A549 (cell line): ENCODE measurements around the gene TBX15. TPM values are rescaled to one million over a fixed set of nuclear protein-coding genes. Genes with fewer than 3 reads are reported as not detected.

Experiments
- ATAC-seq, 2 experiments: fragments of 200-7000 bp in 1 of 2; fragments of >200 bp in 1 of 2; cut with Nextera tagmentation in 1 of 2; cut with Tn5 transposase in 1 of 2; 3 replicates each; pipeline versions ENCODE4 v1.8.0 to v1.9.1; 2018 to 2020; ENCODE audit warnings: mild to moderate bottlenecking in 1 of 2, moderate library complexity in 1 of 2
- CTCF ChIA-PET: fragments of 300-600 bp; sonication (Branson Sonifier 250); formaldehyde crosslinking; extraction: SDS; loops from one replicate; lab custom pipeline; 2021; ENCODE audit warnings: antibody characterized with exemption, inconsistent platforms; lab: Yijun Ruan, JAX
- POLR2A ChIA-PET: fragments of 350-600 bp; formaldehyde crosslinking; extraction: SDS; loops from one replicate; lab custom pipeline; 2021; ENCODE audit warnings: antibody characterized with exemption, inconsistent platforms; lab: Yijun Ruan, JAX
- DNase-seq, 2 experiments: peaks; one replicate each; pipeline versions ENCODE4 v3.0.0 to v3.0.0-alpha.2; 2011 to 2016; ENCODE audit warnings: low read depth in 1 of 2, low spot score in 1 of 2
- FAIRE-seq: peaks from 2 replicates; lab custom pipeline; 2011; peaks lifted over from hg19 to GRCh38; lab: Jason Lieb, UNC
- H3K27ac ChIP-seq, 2 experiments: fragments of >200 bp; sonication (Bioruptor Twin); formaldehyde crosslinking; 3 replicates each; pipeline ENCODE4 v1.5.1; 2016 to 2017
- H3K4me1 ChIP-seq: fragments of >200 bp; sonication (Bioruptor Twin); formaldehyde crosslinking; 3 replicates; pipeline ENCODE4 v1.6.1; 2016
- H3K4me2 ChIP-seq: fragments of >200 bp; sonication (Bioruptor Twin); formaldehyde crosslinking; 3 replicates; pipeline ENCODE4 v1.6.1; 2016
- H3K4me3 ChIP-seq: fragments of >200 bp; sonication (Bioruptor Twin); formaldehyde crosslinking; 3 replicates; pipeline ENCODE4 v1.5.1; 2016
- H3K9me3 ChIP-seq: fragments of >200 bp; sonication (Bioruptor Twin); formaldehyde crosslinking; 3 replicates; pipeline ENCODE4 v1.6.1; 2016
- ATOH8 ChIP-seq: fragments of 250-450 bp; sonication (Bioruptor Pico); IDR thresholded peaks from 2 replicates; pipeline ENCODE4 v1.5.0; 2020; ENCODE audit warnings: low read depth, mild to moderate bottlenecking, moderate library complexity
- ELK1 ChIP-seq: fragments of 150-350 bp; IDR thresholded peaks from 2 replicates; pipeline ENCODE4 v1.6.1; 2014; ENCODE audit warnings: low read depth, mild to moderate bottlenecking, low read length
- ESRRA ChIP-seq: fragments of 150-350 bp; IDR thresholded peaks from 2 replicates; pipeline ENCODE4 v1.6.1; 2014; ENCODE audit warnings: mild to moderate bottlenecking, low read length, borderline replicate concordance
- FOXS1 ChIP-seq: fragments of 250-450 bp; sonication (Bioruptor Pico); IDR thresholded peaks from 2 replicates; pipeline ENCODE4 v1.5.0; 2020; ENCODE audit warnings: mild to moderate bottlenecking, moderate library complexity
- GATA3 ChIP-seq: IDR thresholded peaks from 2 replicates; pipeline ENCODE4 v1.6.1; 2012; ENCODE audit warnings: borderline replicate concordance
- HES2 ChIP-seq: fragments of >200 bp; sonication (Bioruptor Twin); formaldehyde crosslinking; IDR thresholded peaks from 2 replicates; pipeline ENCODE4 v1.6.1; 2016
- HOXB13 ChIP-seq: fragments of 250-450 bp; sonication (Bioruptor Pico); IDR thresholded peaks from 2 replicates; pipeline ENCODE4 v1.5.0; 2020; ENCODE audit warnings: low read depth, mild to moderate bottlenecking, moderate library complexity
- KDM1A ChIP-seq: fragments of 200-600 bp; sonication (generic); IDR thresholded peaks from 2 replicates; pipeline ENCODE4 v1.6.1; 2016; ENCODE audit warnings: low read depth, mild to moderate bottlenecking
- KDM5A ChIP-seq: fragments of 200-600 bp; sonication (generic); IDR thresholded peaks from 2 replicates; pipeline ENCODE4 v1.6.1; 2016; ENCODE audit warnings: antibody characterized with exemption, mild to moderate bottlenecking
- MAFK ChIP-seq: fragments of 450-650 bp; IDR thresholded peaks from 2 replicates; pipeline ENCODE4 v1.6.1; 2014; ENCODE audit not compliant: partially characterized antibody
- MYC ChIP-seq: IDR thresholded peaks from 2 replicates; pipeline ENCODE4 v1.6.1; 2012; ENCODE audit warnings: mild to moderate bottlenecking, inconsistent platforms, low read length, improper control_type of control experiment, borderline replicate concordance
- NR3C1 ChIP-seq: fragments of >200 bp; sonication (Bioruptor Twin); formaldehyde crosslinking; IDR thresholded peaks from 3 replicates; pipeline ENCODE4 v1.6.1; 2017
- POLR2A ChIP-seq: IDR thresholded peaks from 2 replicates; pipeline ENCODE4 v1.6.1; 2012; ENCODE audit warnings: mild to moderate bottlenecking, low read length
- REST ChIP-seq: fragments of 200-600 bp; sonication (generic); IDR thresholded peaks from 2 replicates; pipeline ENCODE4 v1.6.1; 2016; ENCODE audit warnings: antibody characterized with exemption, mild to moderate bottlenecking, moderate library complexity
- ZFP36 ChIP-seq: fragments of 450-650 bp; IDR thresholded peaks from 2 replicates; pipeline ENCODE4 v1.6.1; 2014; ENCODE audit warnings: borderline replicate concordance; ENCODE audit not compliant: partially characterized antibody
- WGBS: methylation state at CpG from one replicate; pipeline ENCODE4 v1.1.6; 2017; ENCODE audit errors: missing lambda C conversion rate; 5-methylcytosine and 5-hydroxymethylcytosine counted together
- polyA plus RNA-seq, 4 experiments: library from polyadenylated mRNA; depleted of rRNA in 3 of 4; stranded (reverse); fragments of >200 nt; fragmentation: RNase III in 1 of 4; extraction: RNeasy Plus Mini Kit Qiagen cat#74134 plus additional on column Dnase treatment in 1 of 4; gene quantifications; 2 replicates in 3 of 4; 3 replicates in 1 of 4; pipeline ENCODE4 v1.2.3, GENCODE V29; 2011 to 2017
- TF ChIP-seq, protein P1 (sequence below): IDR thresholded peaks from 2 replicates; pipeline ENCODE4 v1.6.1; 2012; ENCODE audit warnings: low read depth, borderline replicate concordance

TBX15 gene
- polyA plus RNA-seq, 2 of the 4 experiments (the other 2 are of a cell fraction), result 0.04 TPM; not detected in 1

- 32% methylated on average over 5 of the region's 5 CpGs for WGBS
- no peaks in the 10 kb centered on the region for H3K4me1 ChIP-seq
- H3K9me3 ChIP-seq, result no peaks in the 10 kb centered on the region
- ATAC-seq, result no peak
- DNase-seq, result no peak
- no peak overlapping the region for H3K4me3 ChIP-seq
- no peak for TF ChIP-seq ZFP36
- TF ChIP-seq HES2, result no peak
- no peak for TF ChIP-seq FOXS1 (CRISPR knock-in tag)
- TF ChIP-seq KDM5A, result no peak
- TF ChIP-seq REST, result no peak
- no peak for TF ChIP-seq ELK1
- no peak for TF ChIP-seq KDM1A
- TF ChIP-seq ATOH8 (CRISPR knock-in tag), result no peak
- TF ChIP-seq NR3C1, result no peak
- TF ChIP-seq, protein P1, sequence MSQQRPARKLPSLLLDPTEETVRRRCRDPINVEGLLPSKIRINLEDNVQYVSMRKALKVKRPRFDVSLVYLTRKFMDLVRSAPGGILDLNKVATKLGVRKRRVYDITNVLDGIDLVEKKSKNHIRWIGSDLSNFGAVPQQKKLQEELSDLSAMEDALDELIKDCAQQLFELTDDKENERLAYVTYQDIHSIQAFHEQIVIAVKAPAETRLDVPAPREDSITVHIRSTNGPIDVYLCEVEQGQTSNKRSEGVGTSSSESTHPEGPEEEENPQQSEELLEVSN, result no peak
- TF ChIP-seq HOXB13, result no peak
- TF ChIP-seq ESRRA, result no peak
- TF ChIP-seq MAFK, result no peak
- TF ChIP-seq GATA3, result no peak
- no peak for TF ChIP-seq MYC
- POLR2A ChIA-PET, result interaction anchor here (0.7 kb wide), 1 partner anchor 113 kb away, joined by 3 read pairs; no protein-coding TSS in a partner anchor
- FAIRE-seq, result no peak
- H3K4me2 ChIP-seq, result no peak overlapping the region
- H3K27ac ChIP-seq, result no peak overlapping the region
- CTCF ChIA-PET, result interaction anchor here (0.6 kb wide), 1 partner anchor 807 kb away, joined by 3 read pairs; no protein-coding TSS in a partner anchor
Measured at GRCh38 chr1:119012383-119012782, 24.2 kb upstream of the TBX15 start.

- DNase-seq, result no peak
- H3K9me3 ChIP-seq, result no peaks in the 10 kb centered on the region
- CTCF ChIA-PET, result interaction anchor here (0.8 kb wide), 1 partner anchor 19 kb away, joined by 4 read pairs; no protein-coding TSS in a partner anchor
- H3K4me2 ChIP-seq, result no peak overlapping the region
- no peak for ATAC-seq
- no peak for FAIRE-seq
- no peaks in the 10 kb centered on the region for H3K4me1 ChIP-seq
- no peak overlapping the region for H3K27ac ChIP-seq
- 91% methylated on average over 3 of the region's 3 CpGs for WGBS
- POLR2A ChIA-PET, result no interaction called here
- TF ChIP-seq KDM5A (no peak), ATOH8 (CRISPR knock-in tag) (no peak), POLR2A (no peak)
- no peak overlapping the region for H3K4me3 ChIP-seq
Measured at GRCh38 chr1:119011706-119012105, 23.6 kb upstream of the TBX15 start.
